Measurements from ENCODE around the gene MED1. TPM values are rescaled to one million over a fixed set of nuclear protein-coding genes. Genes with fewer than 3 reads are reported as not detected.

Gene MED1
- total RNA-seq, 1 experiment from 2014 or later, result 58.9 TPM

DNA sequence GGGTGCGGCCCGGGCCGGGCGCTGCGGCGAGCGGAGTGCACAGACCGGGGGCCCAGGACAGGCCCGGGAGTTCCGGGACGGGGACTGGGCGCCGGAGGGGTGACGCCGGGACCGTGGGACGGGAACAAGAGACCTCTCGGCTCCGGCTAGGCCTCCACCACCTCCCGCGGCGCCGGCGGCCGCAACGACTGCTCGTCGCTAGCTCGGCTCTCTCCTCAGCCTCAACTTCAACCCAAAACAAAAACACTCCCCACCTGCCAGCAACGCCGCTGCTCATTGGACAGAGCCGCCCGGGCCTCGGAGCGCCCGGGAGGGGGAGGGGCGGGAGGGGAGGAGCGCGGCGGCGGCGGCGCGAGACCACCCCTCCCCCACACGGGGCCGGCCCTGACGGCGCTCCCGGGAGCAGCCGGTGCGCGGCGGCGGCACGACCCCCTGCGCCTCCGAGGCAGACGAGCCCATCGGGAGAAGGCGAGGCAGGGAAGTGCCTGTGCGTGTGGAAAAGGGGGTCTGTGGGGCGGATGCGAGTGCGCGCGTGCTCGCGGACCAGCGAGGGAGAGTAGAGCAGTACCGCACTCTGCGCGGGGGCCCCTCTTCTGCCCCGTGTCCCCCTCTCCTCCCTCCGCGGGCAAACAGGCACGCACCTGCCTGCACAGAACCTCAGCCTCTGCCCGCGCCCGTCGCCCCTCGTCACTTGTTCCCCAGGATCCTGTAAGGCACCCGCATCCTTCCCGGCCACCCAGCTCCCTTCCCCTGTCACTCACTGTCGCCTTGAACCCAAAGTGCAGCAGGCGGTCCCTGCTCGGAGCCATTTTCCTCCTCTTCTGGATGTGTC is 49.4 kb downstream of the MED1 start, which contains the start of gene FBXL20:
Gene FBXL20, minus strand, starts transcription at position 215 of the 832 bp plus-strand sequence. CDS start 224 bp downstream, outside the sequence.
- Mint-ChIP-seq H3K4me3 (ENCODE audit: unreplicated experiment) (peak within 1 kb of the TSS; percentile 99), H3K9me3 (ENCODE audit: unreplicated experiment) (no peaks in the 10 kb centered on the region), H3K27me3 (ENCODE audit: insufficient read depth, unreplicated experiment) (no peaks in the 10 kb centered on the region), H3K27ac (ENCODE audit: unreplicated experiment) (peak within 1 kb of the TSS; percentile 81), H3K36me3 (ENCODE audit: insufficient read depth, unreplicated experiment) (peaks cover 39% of the 10 kb centered on the region), H3K4me1 (ENCODE audit: low read depth, unreplicated experiment) (peaks cover 12% of the 10 kb centered on the region)
- intact Hi-C loops (cut with micrococcal nuclease; ENCODE audit: unreplicated experiment), result loop anchor here (1.0 to 5.0 kb wide), 3 partner anchors 51 to 194 kb away; partner anchors contain the start of gene MED1
- no peak for TF ChIP-seq CTCF (IDR thresholded peaks at IDR 0.05; ENCODE audit: insufficient read depth in 1 of 2, low read depth in 1 of 2, low read length in 1 of 2, severe bottlenecking in 1 of 2, unreplicated experiment in 1 of 2)
- H3K36me3 ChIP-seq (ENCODE audit: control insufficient read depth, insufficient read depth, low read length), result no peaks in the 10 kb centered on the region; the same call in 1 of the 2 replicates
- DNase-seq, result peak; percentile 93
- peaks cover 10% of the 10 kb centered on the region; the same call in 1 of the 2 replicates for H3K4me1 ChIP-seq
- ChIA-PET CTCF (interaction anchor here (0.6 to 1.2 kb wide), 3 partner anchors 79 to 157 kb away, joined by 3 to 4 read pairs (median 3); no protein-coding TSS in a partner anchor), POLR2A (interaction anchor here (0.7 to 1.5 kb wide), 3 partner anchors 39 to 60 kb away, joined by 3 to 9 read pairs (median 7); partner anchors contain the start of gene CDK12)
- H3K4me3 ChIP-seq (ENCODE audit: low read depth, low read length), result peak within 1 kb of the TSS; percentile 100
- BruUV-seq (replicated peaks), result no TSS peak
- no peaks in the 10 kb centered on the region for H3K9me3 ChIP-seq
- no peaks in the 10 kb centered on the region for H3K27me3 ChIP-seq (replicated peaks; ENCODE audit: control insufficient read depth, insufficient read depth, low read length)

- H3K4me1 ChIP-seq, result peaks cover 10% of the 10 kb centered on the region; the same call in 1 of the 2 replicates
- Mint-ChIP-seq H3K36me3 (ENCODE audit: insufficient read depth, unreplicated experiment) (peaks cover 39% of the 10 kb centered on the region), H3K4me3 (ENCODE audit: unreplicated experiment) (peak overlapping the region; percentile 99), H3K27ac (ENCODE audit: unreplicated experiment) (peak overlapping the region; percentile 81), H3K4me1 (ENCODE audit: low read depth, unreplicated experiment) (peaks cover 12% of the 10 kb centered on the region), H3K27me3 (ENCODE audit: insufficient read depth, unreplicated experiment) (no peaks in the 10 kb centered on the region), H3K9me3 (ENCODE audit: unreplicated experiment) (no peaks in the 10 kb centered on the region)
- H3K36me3 ChIP-seq (ENCODE audit: control insufficient read depth, insufficient read depth, low read length), result no peaks in the 10 kb centered on the region
- TF ChIP-seq CTCF (IDR thresholded peaks at IDR 0.05; ENCODE audit: insufficient read depth in 1 of 2, low read depth in 1 of 2, low read length in 1 of 2, severe bottlenecking in 1 of 2, unreplicated experiment in 1 of 2), result no peak
- BruUV-seq (replicated peaks), result no TSS peak
- CTCF ChIA-PET, result interaction anchor here (0.9 to 1.2 kb wide), 2 partner anchors 130 to 156 kb away, joined by 3 to 4 read pairs; no protein-coding TSS in a partner anchor
- POLR2A ChIA-PET, result interaction anchor here (0.7 kb wide), 1 partner anchor 38 kb away, joined by 9 read pairs; no protein-coding TSS in a partner anchor
- intact Hi-C loops (cut with micrococcal nuclease; ENCODE audit: unreplicated experiment), result loop anchor here (1.0 to 5.0 kb wide), 3 partner anchors 52 to 193 kb away; partner anchors contain the start of gene MED1
- DNase-seq, result no peak
- H3K9me3 ChIP-seq, result no peaks in the 10 kb centered on the region
- H3K27me3 ChIP-seq (replicated peaks; ENCODE audit: control insufficient read depth, insufficient read depth, low read length), result no peaks in the 10 kb centered on the region
- peak overlapping the region; percentile 100 for H3K4me3 ChIP-seq (ENCODE audit: low read depth, low read length)
Observed at GRCh38 chr17:39400547-39401411, 50.3 kb downstream of the MED1 start.

All from Caco-2 (cell line).